Smooth muscle cell (in vitro differentiated cells): ENCODE results near the gene CSMD2. TPM values are rescaled to one million over a fixed set of nuclear protein-coding genes. Genes with fewer than 3 reads are reported as not detected.

Experiments
- DNase-seq: peaks from one replicate; lab custom pipeline; 2025; ENCODE audit not compliant: unreplicated experiment; lab: John Stamatoyannopoulos, UW
- H2AFZ ChIP-seq: fragments of 200-600 bp; sonication (generic); 2 replicates; pipeline ENCODE4 v1.6.0; 2016; ENCODE audit warnings: antibody characterized with exemption, low read depth, mild to moderate bottlenecking
- H3F3A ChIP-seq: fragments of 200-600 bp; sonication (generic); 2 replicates; pipeline ENCODE4 v1.6.0; 2017; ENCODE audit warnings: antibody characterized with exemption, low read depth
- H3K27ac ChIP-seq: fragments of 200-600 bp; sonication (generic); 2 replicates; pipeline ENCODE4 v1.5.1; 2016; ENCODE audit warnings: low read depth, mild to moderate bottlenecking
- H3K27me3 ChIP-seq: fragments of 200-600 bp; sonication (generic); 2 replicates; pipeline ENCODE4 v1.6.1; 2016; ENCODE audit warnings: low read depth, mild to moderate bottlenecking
- H3K36me3 ChIP-seq: fragments of 200-600 bp; sonication (generic); 2 replicates; pipeline ENCODE4 v1.5.1; 2016; ENCODE audit warnings: low read depth
- H3K4me1 ChIP-seq: fragments of 200-600 bp; sonication (generic); 2 replicates; pipeline ENCODE4 v1.5.1; 2016; ENCODE audit warnings: low read depth
- H3K4me2 ChIP-seq: fragments of 200-600 bp; sonication (generic); 2 replicates; pipeline ENCODE4 v1.6.0; 2016; ENCODE audit warnings: mild to moderate bottlenecking
- H3K4me3 ChIP-seq: fragments of 200-600 bp; sonication (generic); 2 replicates; pipeline ENCODE4 v1.5.1; 2016; ENCODE audit warnings: mild to moderate bottlenecking
- H3K79me2 ChIP-seq: fragments of 200-600 bp; sonication (generic); 2 replicates; pipeline ENCODE4 v1.6.0; 2016; ENCODE audit warnings: low read depth, mild to moderate bottlenecking
- H3K9ac ChIP-seq: fragments of 200-600 bp; sonication (generic); 2 replicates; pipeline ENCODE4 v1.6.0; 2016; ENCODE audit warnings: low read depth
- H3K9me3 ChIP-seq: fragments of 200-600 bp; sonication (generic); replicated peaks from 2 replicates; pipeline ENCODE4 v1.5.1; 2016; ENCODE audit warnings: low read depth
- H4K20me1 ChIP-seq: fragments of 200-600 bp; sonication (generic); 2 replicates; pipeline ENCODE4 v1.6.0; 2016; ENCODE audit warnings: low read depth
- CTCF ChIP-seq: fragments of 200-600 bp; sonication (generic); IDR thresholded peaks from 2 replicates; pipeline ENCODE4 v1.5.1; 2017; ENCODE audit warnings: borderline replicate concordance, mild to moderate bottlenecking, antibody characterized with exemption; ENCODE audit not compliant: insufficient read depth, poor library complexity, severe bottlenecking
- WGBS: methylation state at CpG from one replicate; pipeline ENCODE4 v1.1.7; 2016; ENCODE audit warnings: low lambda C conversion rate; 5-methylcytosine and 5-hydroxymethylcytosine counted together
- polyA plus RNA-seq: library from polyadenylated mRNA; unstranded; fragments of >200 nt; fragmentation: Nextera tagmentation; extraction: Ambion mirVana; gene quantifications from 2 replicates; pipeline ENCODE4 v1.2.1, GENCODE V29; 2016
- total RNA-seq: library from RNA; depleted of rRNA; stranded (reverse); fragments of >200 nt; gene quantifications from 2 replicates; pipeline ENCODE4 v1.2.3, GENCODE V29; 2014

CSMD2 gene
- total and polyA plus RNA-seq, 2 experiments from 2014 or later: 0.65 to 1.8 TPM

GRCh38 chr1:33667386-33668282, 497.4 kb downstream of the CSMD2 start:
- no peaks in the 10 kb centered on the region for H4K20me1 ChIP-seq
- no peaks in the 10 kb centered on the region for H3K9me3 ChIP-seq
- TF ChIP-seq CTCF: no peak
- H3K36me3 ChIP-seq: no peaks in the 10 kb centered on the region
- H3K9ac ChIP-seq: no peak overlapping the region
- no peaks in the 10 kb centered on the region for H3F3A ChIP-seq
- H3K4me3 ChIP-seq: no peak overlapping the region
- DNase-seq: no peak
- no peaks in the 10 kb centered on the region for H3K27me3 ChIP-seq
- no peak overlapping the region for H3K4me2 ChIP-seq
- H3K27ac ChIP-seq: no peak overlapping the region
- 89% methylated on average over 14 of the region's 14 CpGs for WGBS
- H2AFZ ChIP-seq: no peak overlapping the region
- H3K79me2 ChIP-seq: no peaks in the 10 kb centered on the region
- H3K4me1 ChIP-seq: no peaks in the 10 kb centered on the region

GRCh38 chr1:33666616-33667015, 498.4 kb downstream of the CSMD2 start:
- Histone ChIP-seq H3K27me3 (no peaks in the 10 kb centered on the region), H4K20me1 (no peaks in the 10 kb centered on the region), H3K4me2 (no peak overlapping the region), H3K4me1 (no peaks in the 10 kb centered on the region), H2AFZ (no peak overlapping the region), H3K79me2 (no peaks in the 10 kb centered on the region), H3F3A (no peaks in the 10 kb centered on the region), H3K36me3 (no peaks in the 10 kb centered on the region), H3K9me3 (no peaks in the 10 kb centered on the region), H3K27ac (no peak overlapping the region), H3K4me3 (no peak overlapping the region), H3K9ac (no peak overlapping the region)
- TF ChIP-seq CTCF: no peak
- no peak for DNase-seq
- WGBS: 92% methylated on average over 5 of the region's 5 CpGs

- H3K4me1 ChIP-seq: no peaks in the 10 kb centered on the region
These were observed 503.1 kb downstream of the CSMD2 start for GRCh38 chr1:33661811-33662454.

More at GRCh38 chr1:33661811-33662454, 503.1 kb downstream of the CSMD2 start:
- Histone ChIP-seq H3K27ac (no peak overlapping the region), H4K20me1 (no peaks in the 10 kb centered on the region), H3K4me3 (no peak overlapping the region), H2AFZ (no peak overlapping the region), H3K27me3 (no peaks in the 10 kb centered on the region), H3K36me3 (no peaks in the 10 kb centered on the region), H3K9ac (no peak overlapping the region), H3K79me2 (no peaks in the 10 kb centered on the region), H3K4me2 (no peak overlapping the region), H3K9me3 (no peaks in the 10 kb centered on the region), H3F3A (no peaks in the 10 kb centered on the region)
- no peak for TF ChIP-seq CTCF
- DNase-seq: no peak
- 92% methylated on average over 6 of the region's 6 CpGs for WGBS
